ENCODE measurements around the gene POLA1. TPM values are rescaled to one million over a fixed set of nuclear protein-coding genes. Genes with fewer than 3 reads are reported as not detected.

Gene POLA1
- total RNA-seq, 6 experiments from 2014 or later, result 2.0 to 4.5 (median 2.8) TPM

GRCh38 chrX:25039036-25039435, 345.3 kb downstream of the POLA1 start:
- intact Hi-C loops (cut with DNase I), result no loop called here
- no peaks in the 10 kb centered on the region for H3K4me1 ChIP-seq
- TF ChIP-seq POLR2A (IDR thresholded peaks at IDR 0.05) (no peak), CTCF (IDR thresholded peaks at IDR 0.05) (no peak)
- no peaks in the 10 kb centered on the region for H3K36me3 ChIP-seq
- DNase-seq (no peak), ATAC-seq (no peak)
- no peaks in the 10 kb centered on the region for H3K27me3 ChIP-seq
- WGBS (ENCODE audit: insufficient coverage, low coverage, low lambda C conversion rate, missing lambda C conversion rate), result 58% methylated on average over 5 of the region's 10 CpGs
- H3K9me3 ChIP-seq, result no peaks in the 10 kb centered on the region
- H3K4me3 ChIP-seq, result no peak overlapping the region
- no peak overlapping the region for H3K27ac ChIP-seq

DNA sequence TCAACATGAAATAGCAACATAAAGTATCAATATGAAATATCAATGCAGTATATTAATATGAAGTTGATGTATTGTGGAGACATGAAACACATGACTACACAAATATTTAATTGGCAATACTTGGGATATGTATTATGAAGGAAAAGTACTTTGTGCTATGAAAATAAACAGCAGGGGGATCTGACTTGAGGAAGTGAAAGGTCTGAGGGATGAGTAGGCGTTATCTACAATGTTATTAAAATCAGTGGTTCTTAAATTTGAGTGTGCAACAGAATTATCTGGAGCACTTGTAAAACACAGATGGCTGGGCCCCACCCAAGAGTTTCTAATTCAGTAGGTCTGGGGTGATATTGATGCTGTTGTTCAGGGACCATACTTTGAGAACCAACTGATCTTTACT, 349.5 kb downstream of the POLA1 start:
- no peak for TF ChIP-seq POLR2A (IDR thresholded peaks at IDR 0.05)
- TF ChIP-seq CTCF (IDR thresholded peaks at IDR 0.05), result no peak
- intact Hi-C loops (cut with DNase I), result no loop called here
- no peaks in the 10 kb centered on the region for H3K36me3 ChIP-seq
- H3K27ac ChIP-seq, result no peak overlapping the region
- ATAC-seq, result no peak
- DNase-seq, result no peak
- WGBS (ENCODE audit: insufficient coverage, low coverage, low lambda C conversion rate, missing lambda C conversion rate), result 56% methylated on average over 1 of the region's 1 CpG
- H3K9me3 ChIP-seq, result no peaks in the 10 kb centered on the region
- no peaks in the 10 kb centered on the region for H3K27me3 ChIP-seq
- H3K4me1 ChIP-seq, result no peaks in the 10 kb centered on the region
- H3K4me3 ChIP-seq, result no peak overlapping the region

Small RNA genes lying within 50 kb of the gene (small RNA-seq; reads per million reads assigned to genes)
- gene SCARNA23, result 0 reads per million in 2 experiments

Other genes starting within 250 kb of the POLA1 start
- gene PDK3, start 228.6 kb upstream of the POLA1 start, total RNA-seq, result 10 to 100 TPM in 4 of 6 experiments, 1 to 10 TPM in 2; 8.6 to 17.5 (median 11.3) TPM
- under 1 TPM in 4 of 6 experiments, not detected in 2; 0.04 to 0.20 (median 0.08) TPM for gene PCYT1B, start 46.6 kb upstream of the POLA1 start, total RNA-seq